ENCODE measurements around the gene SPRED3.
"Not testable (repeated sequence)": the region's sequence is repeated elsewhere in the genome, so short reads cannot be mapped to it uniquely, and the experiment has no call there.

- TF ChIP-seq CTCF (IDR thresholded peaks at IDR 0.05; ENCODE audit: poor library complexity); EZH2 (IDR thresholded peaks at IDR 0.05; ENCODE audit: borderline replicate concordance); EZH2phosphoT487 (IDR thresholded peaks at IDR 0.05; ENCODE audit: low read depth, severe bottlenecking, unreplicated experiment): not testable (repeated sequence)
Measured at GRCh38 chr19:38411898-38412297, 23.4 kb downstream of the SPRED3 start.

Measured in hepatocyte (in vitro differentiated cells).